OCI-LY7 (cell line): ENCODE data around the gene DLGAP5. TPM values are rescaled to one million over a fixed set of nuclear protein-coding genes. Genes with fewer than 3 reads are reported as not detected.
A peak's percentile ranks its signal among the peaks of the same experiment; 100 is the strongest.

Source experiments
- BruUV-seq: library from RNA; stranded (reverse); fragments of 400-500 nt; replicated peaks from 2 replicates; lab custom pipeline; 2021; lab: Mats Ljungman, UMichigan
- CTCF ChIA-PET: fragments of 300-600 bp; sonication (Branson Sonifier 250); formaldehyde crosslinking; loops from one replicate; lab custom pipeline; 2022; ENCODE audit warnings: antibody characterized with exemption; ENCODE audit not compliant: unreplicated experiment; lab: Charles Lee
- POLR2A ChIA-PET: fragments of 300-600 bp; sonication (Branson Sonifier 250); formaldehyde crosslinking; loops from one replicate; lab custom pipeline; 2022; ENCODE audit warnings: antibody characterized with exemption; lab: Charles Lee
- DNase-seq: peaks from one replicate; pipeline ENCODE4 v3.0.0-alpha.2; 2015; ENCODE audit warnings: low spot score
- H2AFZ ChIP-seq: fragments of 200-600 bp; sonication (generic), shearing (Covaris generic); 2 replicates; pipeline ENCODE4 v1.6.1; 2014; ENCODE audit warnings: mild to moderate bottlenecking, antibody characterized with exemption, low read length, moderate library complexity
- H3K27ac ChIP-seq: fragments of 200-600 bp; sonication (generic); 2 replicates; pipeline ENCODE4 v1.5.1; 2014; ENCODE audit warnings: mixed run types, low read depth, mild to moderate bottlenecking, moderate library complexity, low read length, inconsistent platforms; ENCODE audit not compliant: poor library complexity, severe bottlenecking
- H3K36me3 ChIP-seq: fragments of 200-600 bp; sonication (generic); 2 replicates; pipeline ENCODE4 v1.6.1; 2014; ENCODE audit warnings: mild to moderate bottlenecking, antibody characterized with exemption, low read length, moderate library complexity, mixed read lengths; ENCODE audit not compliant: insufficient read depth
- H3K4me1 ChIP-seq: fragments of 200-600 bp; sonication (generic); 2 replicates; pipeline ENCODE4 v1.5.1; 2014; ENCODE audit warnings: mild to moderate bottlenecking, low read length; ENCODE audit not compliant: insufficient read depth, poor library complexity, severe bottlenecking
- H3K4me2 ChIP-seq: fragments of 200-600 bp; sonication (generic); 2 replicates; pipeline ENCODE4 v1.6.1; 2014; ENCODE audit warnings: mild to moderate bottlenecking, low read length
- H3K4me3 ChIP-seq: fragments of 200-600 bp; sonication (generic); 2 replicates; pipeline ENCODE4 v1.5.1; 2014; ENCODE audit warnings: mild to moderate bottlenecking, low read depth, low read length; ENCODE audit not compliant: poor library complexity, severe bottlenecking
- H3K79me2 ChIP-seq: fragments of 200-600 bp; sonication (generic); 2 replicates; pipeline ENCODE4 v1.6.1; 2016; ENCODE audit warnings: low read depth, mild to moderate bottlenecking, low read length, moderate library complexity, mixed read lengths; ENCODE audit not compliant: insufficient read depth
- H3K9me2 ChIP-seq: fragments of 200-600 bp; sonication (generic); 2 replicates; pipeline ENCODE4 v1.6.1; 2016; ENCODE audit warnings: mild to moderate bottlenecking, low read length, mixed read lengths; ENCODE audit not compliant: insufficient read depth
- H3K9me3 ChIP-seq: fragments of 200-600 bp; sonication (generic); 2 replicates; pipeline ENCODE4 v1.6.1; 2014; ENCODE audit warnings: mild to moderate bottlenecking, mixed run types, low read length, mixed read lengths
- H4K20me1 ChIP-seq: fragments of 200-600 bp; sonication (generic); 2 replicates; pipeline ENCODE4 v1.6.1; 2014; ENCODE audit warnings: mild to moderate bottlenecking, antibody characterized with exemption, low read length, moderate library complexity, mixed read lengths; ENCODE audit not compliant: insufficient read depth
- CTCF ChIP-seq: fragments of 200-600 bp; sonication (generic); conservative IDR thresholded peaks from 2 replicates; pipeline ENCODE4 v1.5.1; 2014; ENCODE audit warnings: mild to moderate bottlenecking, antibody characterized with exemption, low read length, moderate library complexity, mixed read lengths
- EZH2phosphoT487 ChIP-seq: fragments of 200-600 bp; sonication (generic); IDR thresholded peaks from 2 replicates; pipeline ENCODE4 v1.6.1; 2018; ENCODE audit warnings: low read depth, borderline replicate concordance, mild to moderate bottlenecking, mixed run types, antibody characterized with exemption, low read length, moderate library complexity, mixed read lengths
- intact Hi-C: fragments of 100-400 bp; cut with micrococcal nuclease; formaldehyde crosslinking; loops from one replicate; pipeline ENCODE4 v1.10.0; 2022; ENCODE audit not compliant: unreplicated experiment
- total RNA-seq, 2 experiments: library from RNA; depleted of rRNA in 1 of 2; stranded (reverse); fragments of >200 nt in 1 of 2; shearing (Covaris generic) in 1 of 2; gene quantifications; 2 replicates each; pipeline ENCODE4 v1.2.3, GENCODE V29; 2014 to 2022

The DLGAP5 gene
- total RNA-seq, 2 experiments from 2014 or later, result 57.6 to 92.2 TPM

DNA sequence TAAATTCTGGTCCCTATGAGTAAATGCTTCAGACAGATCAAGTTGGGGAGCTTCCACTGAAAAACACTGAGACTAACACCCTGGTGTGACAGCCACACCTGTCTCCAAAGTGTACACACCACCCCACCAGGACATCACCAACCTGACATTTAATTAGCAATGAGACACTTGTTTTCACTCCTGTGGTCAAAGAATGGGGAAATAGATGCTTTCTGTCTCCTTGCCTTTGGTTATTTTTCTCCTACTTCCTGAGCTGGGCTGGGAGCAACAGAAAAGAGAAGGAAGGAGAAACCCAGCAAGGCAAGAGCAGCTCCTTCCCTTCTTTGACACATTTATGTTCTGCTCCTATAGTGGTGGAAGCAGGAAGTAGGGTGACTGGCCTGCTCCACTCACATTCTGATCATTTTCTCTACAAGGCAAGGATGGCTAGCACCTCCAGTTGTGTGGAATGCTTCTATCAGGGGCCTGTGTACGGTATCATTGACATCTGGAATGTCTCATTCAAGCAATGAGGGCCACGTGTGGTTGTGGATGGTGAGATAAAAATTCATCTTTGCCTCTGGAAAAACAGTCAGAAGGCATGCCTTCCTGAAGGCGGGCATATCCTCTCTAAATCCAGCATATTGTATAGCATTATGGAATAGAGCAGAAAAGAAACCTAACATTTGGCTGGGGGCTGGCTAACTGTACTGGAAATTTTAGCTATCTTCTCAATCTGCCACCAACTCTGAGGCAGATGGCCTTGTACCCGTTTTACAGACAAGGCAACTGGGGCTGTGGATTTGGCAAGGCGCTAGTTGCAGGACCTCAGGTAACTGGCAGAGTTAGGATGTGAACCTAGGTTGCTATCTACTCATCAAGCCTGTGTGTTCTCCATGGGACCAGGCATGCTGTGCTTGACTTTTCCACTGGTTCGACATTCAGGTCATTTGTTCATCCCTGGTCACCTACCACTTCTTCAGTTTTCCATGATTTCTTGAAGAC, 87.1 kb downstream of the DLGAP5 start:
- no peaks in the 10 kb centered on the region for H4K20me1 ChIP-seq
- H3K36me3 ChIP-seq, result peaks cover 7% of the 10 kb centered on the region; the same call in 1 of the 2 replicates
- H3K4me2 ChIP-seq, result peak overlapping the region; percentile 68
- ChIA-PET CTCF (interaction anchor here (1.0 kb wide), 1 partner anchor 7 kb away, joined by 5 read pairs; no protein-coding TSS in a partner anchor), POLR2A (interaction anchor here (0.7 to 2.1 kb wide), 8 partner anchors 10 to 88 kb away, joined by 3 to 14 read pairs (median 4); no protein-coding TSS in a partner anchor)
- DNase-seq, result peak; percentile 28
- H3K9me2 ChIP-seq, result no peaks in the 10 kb centered on the region
- peak overlapping the region; percentile 92 for H3K27ac ChIP-seq
- H3K9me3 ChIP-seq, result no peaks in the 10 kb centered on the region; the same call in 1 of the 2 replicates
- TF ChIP-seq CTCF, result no peak
- intact Hi-C loops, result loop anchor here (5.0 to 10.0 kb wide), 2 partner anchors 88 to 481 kb away; partner anchors contain the start of genes DLGAP5 and KTN1
- BruUV-seq, result no TSS peak
- no peaks in the 10 kb centered on the region for H3K79me2 ChIP-seq
- H2AFZ ChIP-seq, result peak overlapping the region; percentile 82; the same call in 1 of the 2 replicates
- no peak overlapping the region for H3K4me3 ChIP-seq
- peaks cover 33% of the 10 kb centered on the region for H3K4me1 ChIP-seq

- H3K4me2 ChIP-seq, result peak overlapping the region; percentile 68
- intact Hi-C loops, result loop anchor here (5.0 to 10.0 kb wide), 2 partner anchors 89 to 482 kb away; partner anchors contain the start of genes DLGAP5 and KTN1
- peak; percentile 84 for DNase-seq
- no peaks in the 10 kb centered on the region; the same call in 1 of the 2 replicates for H3K9me3 ChIP-seq
- H3K9me2 ChIP-seq, result no peaks in the 10 kb centered on the region
- peak overlapping the region; percentile 34 for H3K4me3 ChIP-seq
- H2AFZ ChIP-seq, result peak overlapping the region; percentile 82
- TF ChIP-seq EZH2phosphoT487 (no peak), CTCF (no peak)
- no peaks in the 10 kb centered on the region for H3K79me2 ChIP-seq
- CTCF ChIA-PET, result interaction anchor here (0.8 to 1.1 kb wide), 5 partner anchors 8 to 52 kb away, joined by 3 to 6 read pairs (median 3); partner anchors contain the start of gene MAPK1IP1L
- POLR2A ChIA-PET, result interaction anchor here (0.7 to 2.1 kb wide), 14 partner anchors 9 to 89 kb away, joined by 3 to 14 read pairs (median 4); partner anchors contain the start of genes DLGAP5 and MAPK1IP1L
- no TSS peak for BruUV-seq
- no peaks in the 10 kb centered on the region for H4K20me1 ChIP-seq
- H3K36me3 ChIP-seq, result peaks cover 7% of the 10 kb centered on the region; the same call in 1 of the 2 replicates
- H3K27ac ChIP-seq, result peak overlapping the region; percentile 92
- H3K4me1 ChIP-seq, result peaks cover 42% of the 10 kb centered on the region
Measured at GRCh38 chr14:55103005-55103640, 88.3 kb downstream of the DLGAP5 start.
